H9 (cell line): ENCODE measurements around the gene NUMBL. TPM values are rescaled to one million over a fixed set of nuclear protein-coding genes. Genes with fewer than 3 reads are reported as not detected.

Experiments
- DNase-seq: peaks from one replicate; pipeline ENCODE4 v3.0.0-alpha.2; 2017
- H2AFZ ChIP-seq: one replicate; pipeline ENCODE4 v1.6.1; 2013; ENCODE audit warnings: mild to moderate bottlenecking, low read length, control low read depth, moderate library complexity
- H2AK5ac ChIP-seq: 2 replicates; pipeline ENCODE4 v1.6.1; 2013; ENCODE audit warnings: low read length, control low read depth, mixed read lengths; ENCODE audit not compliant: insufficient read length
- H2BK120ac ChIP-seq: one replicate; pipeline ENCODE4 v1.6.1; 2013; ENCODE audit warnings: low read depth, mild to moderate bottlenecking, low read length, control low read depth, inconsistent platforms; ENCODE audit not compliant: poor library complexity, severe bottlenecking
- H2BK12ac ChIP-seq: 2 replicates; pipeline ENCODE4 v1.6.1; 2013; ENCODE audit warnings: low read length, control low read depth, mixed read lengths, low read depth; ENCODE audit not compliant: insufficient read length
- H2BK15ac ChIP-seq: 2 replicates; pipeline ENCODE4 v1.6.1; 2013; ENCODE audit warnings: low read depth, low read length, control low read depth
- H2BK20ac ChIP-seq: one replicate; pipeline ENCODE4 v1.6.1; 2013; ENCODE audit warnings: low read depth, mild to moderate bottlenecking, low read length, control low read depth, inconsistent platforms; ENCODE audit not compliant: poor library complexity, severe bottlenecking
- H2BK5ac ChIP-seq: 2 replicates; pipeline ENCODE4 v1.6.1; 2013; ENCODE audit warnings: low read length, control low read depth, mixed read lengths; ENCODE audit not compliant: insufficient read length
- H3K14ac ChIP-seq: 2 replicates; pipeline ENCODE4 v1.6.1; 2013; ENCODE audit warnings: low read length, control low read depth; ENCODE audit not compliant: insufficient read depth
- H3K18ac ChIP-seq: 2 replicates; pipeline ENCODE4 v1.6.1; 2013; ENCODE audit warnings: low read depth, mild to moderate bottlenecking, mixed read lengths, low read length, control low read depth; ENCODE audit not compliant: insufficient read length
- H3K23ac ChIP-seq: 2 replicates; pipeline ENCODE4 v1.6.1; 2013; ENCODE audit warnings: low read length, control low read depth, mixed read lengths, low read depth; ENCODE audit not compliant: insufficient read length
- H3K23me2 ChIP-seq: 2 replicates; pipeline ENCODE4 v1.6.1; 2013; ENCODE audit warnings: low read depth, mild to moderate bottlenecking, mixed read lengths, low read length, control low read depth; ENCODE audit not compliant: insufficient read length, poor library complexity, severe bottlenecking
- H3K27ac ChIP-seq: 2 replicates; pipeline ENCODE4 v1.5.1; 2013; ENCODE audit warnings: low read length, control low read depth, mixed read lengths, low read depth; ENCODE audit not compliant: insufficient read length
- H3K27me3 ChIP-seq: 2 replicates; pipeline ENCODE4 v1.6.1; 2013; ENCODE audit warnings: low read length, control low read depth, inconsistent platforms; ENCODE audit not compliant: insufficient read depth
- H3K4ac ChIP-seq: 2 replicates; pipeline ENCODE4 v1.6.1; 2013; ENCODE audit warnings: low read depth, mild to moderate bottlenecking, control low read depth, inconsistent platforms, low read length, moderate library complexity
- H3K4me1 ChIP-seq: 2 replicates; pipeline ENCODE4 v1.6.1; 2013; ENCODE audit warnings: low read length, control low read depth, inconsistent platforms; ENCODE audit not compliant: insufficient read depth
- H3K4me2 ChIP-seq: 2 replicates; pipeline ENCODE4 v1.6.1; 2013; ENCODE audit warnings: low read length, control low read depth, mixed read lengths; ENCODE audit not compliant: insufficient read length, insufficient read depth
- H3K56ac ChIP-seq: 2 replicates; pipeline ENCODE4 v1.6.1; 2013; ENCODE audit warnings: low read depth, mild to moderate bottlenecking, mixed read lengths, low read length, control low read depth; ENCODE audit not compliant: insufficient read length
- H3K79me1 ChIP-seq: 2 replicates; pipeline ENCODE4 v1.6.1; 2013; ENCODE audit warnings: low read depth, mild to moderate bottlenecking, moderate library complexity, low read length, control low read depth, inconsistent platforms; ENCODE audit not compliant: insufficient read depth, poor library complexity, severe bottlenecking
- H3K79me2 ChIP-seq: 2 replicates; pipeline ENCODE4 v1.6.1; 2013; ENCODE audit warnings: low read length, control low read depth, inconsistent platforms; ENCODE audit not compliant: insufficient read depth
- H3K9ac ChIP-seq: 2 replicates; pipeline ENCODE4 v1.6.1; 2013; ENCODE audit warnings: low read length, control low read depth, mixed read lengths; ENCODE audit not compliant: insufficient read length; ENCODE audit errors: extremely low read depth
- H3K9me3 ChIP-seq: one replicate; pipeline ENCODE4 v1.6.1; 2013; ENCODE audit warnings: low read depth, low read length, inconsistent platforms; ENCODE audit not compliant: control insufficient read depth
- H3T11ph ChIP-seq: one replicate; pipeline ENCODE4 v1.6.1; 2013; ENCODE audit warnings: mild to moderate bottlenecking, low read length, control low read depth, inconsistent platforms
- H4K20me1 ChIP-seq: one replicate; pipeline ENCODE4 v1.6.1; 2013; ENCODE audit not compliant: control insufficient read depth, insufficient read length, insufficient read depth
- H4K5ac ChIP-seq: 2 replicates; pipeline ENCODE4 v1.6.1; 2013; ENCODE audit warnings: low read depth, mild to moderate bottlenecking, mixed read lengths, low read length, control low read depth; ENCODE audit not compliant: insufficient read length
- H4K8ac ChIP-seq: replicated peaks from 2 replicates; pipeline ENCODE4 v1.6.1; 2013; ENCODE audit warnings: low read length, control low read depth, mixed read lengths, low read depth; ENCODE audit not compliant: insufficient read length
- H4K91ac ChIP-seq: 2 replicates; pipeline ENCODE4 v1.6.1; 2013; ENCODE audit warnings: low read depth, mild to moderate bottlenecking, moderate library complexity, mixed read lengths, low read length, control low read depth; ENCODE audit not compliant: insufficient read length
- H3K27ac Mint-ChIP-seq, 3 experiments: 2 replicates in 2 of 3; 3 replicates in 1 of 3; pipeline ENCODE4 v1.8.0; 2020 to 2021; ENCODE audit warnings: mixed read lengths in 3 of 3, mild to moderate bottlenecking in 1 of 3, moderate library complexity in 1 of 3
- H3K27me3 Mint-ChIP-seq: 2 replicates; pipeline ENCODE4 v1.8.0; 2021; ENCODE audit warnings: low read depth, mild to moderate bottlenecking, moderate library complexity, mixed read lengths
- H3K36me3 Mint-ChIP-seq, 3 experiments: 2 replicates in 2 of 3; 3 replicates in 1 of 3; pipeline ENCODE4 v1.8.0; 2020 to 2021; ENCODE audit warnings: low read depth in 3 of 3, mixed read lengths in 3 of 3; ENCODE audit not compliant: insufficient read depth in 1 of 3
- H3K4me1 Mint-ChIP-seq, 2 experiments: 2 replicates each; pipeline ENCODE4 v1.8.0; 2020; ENCODE audit warnings: mixed read lengths in 2 of 2
- H3K4me3 Mint-ChIP-seq, 2 experiments: 2 replicates in 1 of 2; 3 replicates in 1 of 2; pipeline ENCODE4 v1.8.0; 2020 to 2021; ENCODE audit warnings: mild to moderate bottlenecking in 2 of 2, mixed read lengths in 2 of 2, moderate library complexity in 1 of 2
- H3K9me3 Mint-ChIP-seq, 2 experiments: 2 replicates in 1 of 2; 3 replicates in 1 of 2; pipeline ENCODE4 v1.8.0; 2020; ENCODE audit warnings: mild to moderate bottlenecking in 2 of 2, mixed read lengths in 2 of 2, moderate library complexity in 1 of 2
- CTCF ChIP-seq: fragments of 200-600 bp; sonication (generic); conservative IDR thresholded peaks from 3 replicates; pipeline ENCODE4 v1.8.0; 2021; ENCODE audit warnings: antibody characterized with exemption, mild to moderate bottlenecking
- WGBS: extraction: QIAGEN DNeasy Blood & Tissue Kit; methylation state at CpG from one replicate; pipeline ENCODE4 v1.1.7; 2013; ENCODE audit warnings: missing lambda C conversion rate, low lambda C conversion rate, mixed read lengths; ENCODE audit not compliant: insufficient read length; ENCODE audit errors: extremely low coverage; 5-methylcytosine and 5-hydroxymethylcytosine counted together
- total RNA-seq: library from RNA; stranded (reverse); gene quantifications from 2 replicates; pipeline ENCODE4 v1.2.1, GENCODE V29; 2021

Gene NUMBL
- total RNA-seq, 1 experiment from 2014 or later = 34.5 TPM

DNA sequence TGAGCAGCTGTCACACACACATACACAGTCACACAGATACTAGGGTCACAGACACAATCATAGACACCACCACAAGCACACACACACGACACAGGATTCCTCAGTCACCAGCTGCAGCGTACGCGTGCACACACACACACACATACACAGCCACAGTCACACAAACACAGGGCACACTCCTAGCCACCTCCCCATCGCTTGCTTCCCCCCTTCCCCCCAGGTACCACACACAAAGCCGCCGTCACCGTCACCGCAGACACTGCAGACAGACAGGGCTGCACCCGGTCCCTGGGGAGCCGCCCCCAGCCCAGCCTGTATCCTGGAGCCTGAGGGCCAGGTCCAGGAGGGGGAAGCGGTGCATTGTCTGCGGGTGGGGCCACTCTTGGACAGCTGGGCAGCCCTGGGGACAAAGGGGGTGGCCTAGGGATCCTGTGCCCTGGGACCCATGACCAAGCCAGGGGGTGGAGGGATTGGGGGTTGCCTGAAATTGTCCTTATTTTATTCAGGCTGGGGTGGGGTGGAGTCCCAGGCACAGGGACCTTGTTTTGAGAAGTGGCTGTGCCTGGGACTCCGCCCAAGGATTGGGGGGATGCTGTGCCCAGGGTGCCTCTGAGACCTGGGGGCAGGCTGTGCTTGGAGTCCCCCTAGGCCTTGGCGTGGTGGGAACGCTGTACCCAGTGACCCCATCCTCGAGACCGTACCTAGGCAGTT lies 957 bp downstream of the NUMBL start:
- H2BK20ac ChIP-seq = no peak overlapping the region
- H3K4me3 Mint-ChIP-seq = no peak overlapping the region; a peak in 1 of 5 replicates
- H3K9ac ChIP-seq = peak overlapping the region; percentile 60
- H3K9me3 ChIP-seq = no peaks in the 10 kb centered on the region
- no peak overlapping the region for H2AK5ac ChIP-seq
- H3K4me1 ChIP-seq = no peaks in the 10 kb centered on the region
- no peak overlapping the region for H3T11ph ChIP-seq
- H3K4ac ChIP-seq = no peak overlapping the region
- no peak overlapping the region for H3K23ac ChIP-seq
- no peaks in the 10 kb centered on the region for H3K27me3 ChIP-seq
- peak overlapping the region; percentile 73 for H3K14ac ChIP-seq
- WGBS = no CpG with 5 or more reads among the region's 18 CpGs
- peaks cover 17 to 38% (median 27%) of the 10 kb centered on the region in 3 experiments for H3K36me3 Mint-ChIP-seq
- H3K79me1 ChIP-seq = no peaks in the 10 kb centered on the region
- H3K27me3 Mint-ChIP-seq = no peaks in the 10 kb centered on the region; the same call in 1 of the 2 replicates
- no peaks in the 10 kb centered on the region for H3K79me2 ChIP-seq
- H2BK120ac ChIP-seq = no peak overlapping the region
- no peak overlapping the region for H3K27ac Mint-ChIP-seq
- H2BK12ac ChIP-seq = no peak overlapping the region
- no peak for DNase-seq
- no peak overlapping the region for H2BK15ac ChIP-seq
- H4K5ac ChIP-seq = no peak overlapping the region
- no peak overlapping the region for H2AFZ ChIP-seq
- H3K18ac ChIP-seq = peak overlapping the region; percentile 35
- peaks cover 9% of the 10 kb centered on the region for H4K20me1 ChIP-seq
- no peaks in the 10 kb centered on the region for H3K9me3 Mint-ChIP-seq
- H4K8ac ChIP-seq = no peak overlapping the region
- TF ChIP-seq CTCF = no peak
- no peak overlapping the region for H3K27ac ChIP-seq
- no peak overlapping the region for H2BK5ac ChIP-seq
- H4K91ac ChIP-seq = no peak overlapping the region
- peaks cover 15% of the 10 kb centered on the region for H3K23me2 ChIP-seq
- H3K56ac ChIP-seq = no peak overlapping the region
- peak overlapping the region; percentile 91 for H3K4me2 ChIP-seq
- H3K4me1 Mint-ChIP-seq = peaks cover 7 to 9% of the 10 kb centered on the region in 2 experiments
